ENCODE results near the gene FGFBP1.

DNA sequence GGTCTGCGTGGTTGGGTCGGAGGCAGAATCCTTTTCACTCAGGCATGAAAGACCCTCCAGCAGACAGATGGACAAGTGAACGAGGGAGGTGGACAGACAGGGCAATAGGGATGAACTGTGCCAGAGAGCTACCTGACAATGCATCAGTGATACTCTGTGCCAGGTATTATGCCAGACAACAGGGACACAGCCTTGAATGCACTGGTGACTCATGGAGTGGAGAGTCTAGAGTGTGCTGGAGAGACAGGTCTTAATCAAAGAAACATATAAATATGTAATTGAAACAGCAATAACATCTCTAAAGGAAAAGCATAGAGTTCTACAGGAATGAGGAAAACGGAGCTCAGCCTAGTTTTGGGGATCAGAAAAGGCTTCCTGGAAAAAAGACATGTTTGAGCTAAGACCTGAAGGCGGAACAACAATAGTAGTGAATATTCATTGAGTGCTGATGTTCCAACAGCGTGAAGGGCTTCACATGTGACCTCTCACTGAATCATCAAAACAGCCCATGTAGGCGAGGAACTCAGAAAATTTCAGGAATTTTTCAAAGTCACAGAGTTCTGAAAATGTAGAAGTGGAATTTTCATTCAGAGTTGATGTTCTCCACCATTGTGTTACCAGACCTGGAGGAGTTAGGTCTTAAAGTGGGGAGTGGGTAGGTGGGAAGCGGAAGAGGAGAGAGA lies 44.4 kb upstream of the FGFBP1 start:
- TF ChIP-seq POLR2A (IDR thresholded peaks at IDR 0.05) = no peak
- TF ChIP-seq, protein P1, sequence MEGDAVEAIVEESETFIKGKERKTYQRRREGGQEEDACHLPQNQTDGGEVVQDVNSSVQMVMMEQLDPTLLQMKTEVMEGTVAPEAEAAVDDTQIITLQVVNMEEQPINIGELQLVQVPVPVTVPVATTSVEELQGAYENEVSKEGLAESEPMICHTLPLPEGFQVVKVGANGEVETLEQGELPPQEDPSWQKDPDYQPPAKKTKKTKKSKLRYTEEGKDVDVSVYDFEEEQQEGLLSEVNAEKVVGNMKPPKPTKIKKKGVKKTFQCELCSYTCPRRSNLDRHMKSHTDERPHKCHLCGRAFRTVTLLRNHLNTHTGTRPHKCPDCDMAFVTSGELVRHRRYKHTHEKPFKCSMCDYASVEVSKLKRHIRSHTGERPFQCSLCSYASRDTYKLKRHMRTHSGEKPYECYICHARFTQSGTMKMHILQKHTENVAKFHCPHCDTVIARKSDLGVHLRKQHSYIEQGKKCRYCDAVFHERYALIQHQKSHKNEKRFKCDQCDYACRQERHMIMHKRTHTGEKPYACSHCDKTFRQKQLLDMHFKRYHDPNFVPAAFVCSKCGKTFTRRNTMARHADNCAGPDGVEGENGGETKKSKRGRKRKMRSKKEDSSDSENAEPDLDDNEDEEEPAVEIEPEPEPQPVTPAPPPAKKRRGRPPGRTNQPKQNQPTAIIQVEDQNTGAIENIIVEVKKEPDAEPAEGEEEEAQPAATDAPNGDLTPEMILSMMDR (IDR thresholded peaks at IDR 0.05) = no peak
